ENCODE results near the gene TRIM31. TPM values are rescaled to one million over a fixed set of nuclear protein-coding genes. Genes with fewer than 3 reads are reported as not detected.
A peak's percentile ranks its signal among the peaks of the same experiment; 100 is the strongest.

TRIM31 gene
- total RNA-seq, 1 donor from 2014 or later: not detected

DNA sequence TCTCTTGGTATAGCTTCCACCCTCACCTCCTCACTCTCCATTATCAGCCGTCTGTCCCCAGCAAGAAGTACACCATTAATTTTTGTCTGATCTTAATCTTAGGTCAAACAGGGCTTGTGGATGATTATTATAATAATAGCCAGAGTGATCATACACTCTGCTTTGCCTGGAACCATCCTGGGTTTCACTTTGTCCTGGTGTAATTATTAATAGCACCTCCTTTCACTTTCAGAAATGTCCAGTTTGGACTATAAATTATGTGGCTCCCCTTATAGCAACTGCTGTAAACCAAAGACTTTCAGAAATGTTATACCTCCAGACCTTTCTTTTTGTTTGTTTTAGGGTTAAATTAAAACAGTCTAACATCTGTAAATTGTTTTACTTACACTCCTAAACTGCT is 951 bp upstream of the TRIM31 start:
- Histone ChIP-seq H3K27ac (ENCODE audit: low read depth, low read length) (no peak overlapping the region), H3K27me3 (ENCODE audit: insufficient read depth, low read length) (peaks cover 35% of the 10 kb centered on the region), H3K9ac (ENCODE audit: low read length) (no peak overlapping the region), H3K4me1 (ENCODE audit: insufficient read depth, low read length) (no peaks in the 10 kb centered on the region), H3K4me3 (ENCODE audit: insufficient read depth, low read depth, low read length) (no peak overlapping the region), H3K36me3 (ENCODE audit: insufficient read depth, low read length) (no peaks in the 10 kb centered on the region), H3K79me2 (ENCODE audit: insufficient read depth, low read length) (no peaks in the 10 kb centered on the region), H4K20me1 (ENCODE audit: insufficient read depth, low read length) (no peaks in the 10 kb centered on the region), H3K4me2 (ENCODE audit: low read length) (no peak overlapping the region), H3K9me3 (ENCODE audit: insufficient read depth, low read depth, low read length) (no peaks in the 10 kb centered on the region), H2AFZ (ENCODE audit: low read depth, low read length) (no peak overlapping the region)
- Mint-ChIP-seq H3K4me3 (ENCODE audit: unreplicated experiment) (no peak overlapping the region), H3K27me3 (ENCODE audit: low read depth, unreplicated experiment) (peaks cover 53% of the 10 kb centered on the region), H3K9me3 (ENCODE audit: unreplicated experiment) (no peaks in the 10 kb centered on the region), H3K36me3 (ENCODE audit: low read depth, unreplicated experiment) (no peaks in the 10 kb centered on the region), H3K27ac (ENCODE audit: unreplicated experiment) (no peak overlapping the region), H3K4me1 (ENCODE audit: low read depth, unreplicated experiment) (no peaks in the 10 kb centered on the region)
- no peak for FAIRE-seq
- no peak for DNase-seq (ENCODE audit: low read depth)
- TF ChIP-seq EZH2 (IDR thresholded peaks at IDR 0.05; ENCODE audit: insufficient read depth, low read length): no peak
- TF ChIP-seq, protein P1, sequence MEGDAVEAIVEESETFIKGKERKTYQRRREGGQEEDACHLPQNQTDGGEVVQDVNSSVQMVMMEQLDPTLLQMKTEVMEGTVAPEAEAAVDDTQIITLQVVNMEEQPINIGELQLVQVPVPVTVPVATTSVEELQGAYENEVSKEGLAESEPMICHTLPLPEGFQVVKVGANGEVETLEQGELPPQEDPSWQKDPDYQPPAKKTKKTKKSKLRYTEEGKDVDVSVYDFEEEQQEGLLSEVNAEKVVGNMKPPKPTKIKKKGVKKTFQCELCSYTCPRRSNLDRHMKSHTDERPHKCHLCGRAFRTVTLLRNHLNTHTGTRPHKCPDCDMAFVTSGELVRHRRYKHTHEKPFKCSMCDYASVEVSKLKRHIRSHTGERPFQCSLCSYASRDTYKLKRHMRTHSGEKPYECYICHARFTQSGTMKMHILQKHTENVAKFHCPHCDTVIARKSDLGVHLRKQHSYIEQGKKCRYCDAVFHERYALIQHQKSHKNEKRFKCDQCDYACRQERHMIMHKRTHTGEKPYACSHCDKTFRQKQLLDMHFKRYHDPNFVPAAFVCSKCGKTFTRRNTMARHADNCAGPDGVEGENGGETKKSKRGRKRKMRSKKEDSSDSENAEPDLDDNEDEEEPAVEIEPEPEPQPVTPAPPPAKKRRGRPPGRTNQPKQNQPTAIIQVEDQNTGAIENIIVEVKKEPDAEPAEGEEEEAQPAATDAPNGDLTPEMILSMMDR (IDR thresholded peaks at IDR 0.05; ENCODE audit: insufficient read depth, low read depth, low read length): no peak

DNA sequence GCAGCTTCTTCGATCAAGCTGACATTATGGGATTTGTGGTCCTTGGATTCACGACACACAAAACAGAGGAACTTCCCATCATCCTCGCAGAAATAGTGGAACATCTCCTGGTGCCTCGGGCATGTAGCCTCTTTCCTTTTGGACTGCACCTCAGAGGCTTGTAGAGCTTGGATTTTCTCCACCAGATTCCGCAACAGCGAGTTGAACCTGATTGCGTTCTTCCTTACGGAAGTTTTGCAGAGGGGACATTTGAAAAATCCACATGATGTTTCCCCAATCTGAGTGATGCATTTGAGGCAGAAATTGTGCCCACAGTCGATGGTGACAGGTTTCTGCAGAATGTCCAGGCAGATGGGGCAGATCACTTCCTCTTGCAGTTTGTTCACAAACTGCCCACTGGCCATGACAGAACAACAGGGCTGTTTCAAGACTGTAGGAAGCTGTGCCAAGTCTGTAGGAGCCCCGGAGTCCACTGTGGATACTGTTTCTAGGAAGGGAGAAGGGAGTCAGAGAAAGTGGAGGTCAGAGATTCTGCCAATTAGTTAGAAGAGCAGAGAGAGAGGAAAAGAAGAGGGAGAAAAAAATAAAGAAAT is 392 bp downstream of the TRIM31 start:
- H3K79me2 ChIP-seq (ENCODE audit: insufficient read depth, low read length): no peaks in the 10 kb centered on the region
- peaks cover 38% of the 10 kb centered on the region for H3K27me3 ChIP-seq (ENCODE audit: insufficient read depth, low read length)
- no peaks in the 10 kb centered on the region for H3K36me3 ChIP-seq (ENCODE audit: insufficient read depth, low read length)
- H3K9me3 ChIP-seq (ENCODE audit: insufficient read depth, low read depth, low read length): no peaks in the 10 kb centered on the region
- FAIRE-seq: no peak
- TF ChIP-seq, protein P1 (IDR thresholded peaks at IDR 0.05; ENCODE audit: insufficient read depth, low read depth, low read length): no peak
- no peak for TF ChIP-seq EZH2 (IDR thresholded peaks at IDR 0.05; ENCODE audit: insufficient read depth, low read length)
- H4K20me1 ChIP-seq (ENCODE audit: insufficient read depth, low read length): no peaks in the 10 kb centered on the region
- Mint-ChIP-seq H3K9me3 (ENCODE audit: unreplicated experiment) (no peaks in the 10 kb centered on the region), H3K4me3 (ENCODE audit: unreplicated experiment) (no peak overlapping the region), H3K27me3 (ENCODE audit: low read depth, unreplicated experiment) (peaks cover 63% of the 10 kb centered on the region), H3K36me3 (ENCODE audit: low read depth, unreplicated experiment) (peaks cover 2% of the 10 kb centered on the region), H3K27ac (ENCODE audit: unreplicated experiment) (no peak overlapping the region), H3K4me1 (ENCODE audit: low read depth, unreplicated experiment) (no peaks in the 10 kb centered on the region)
- H3K27ac ChIP-seq (ENCODE audit: low read depth, low read length): no peak overlapping the region
- no peak overlapping the region for H3K9ac ChIP-seq (ENCODE audit: low read length)
- H3K4me2 ChIP-seq (ENCODE audit: low read length): no peak overlapping the region
- DNase-seq (ENCODE audit: low read depth): no peak
- H3K4me1 ChIP-seq (ENCODE audit: insufficient read depth, low read length): no peaks in the 10 kb centered on the region
- H2AFZ ChIP-seq (ENCODE audit: low read depth, low read length): no peak overlapping the region
- H3K4me3 ChIP-seq (ENCODE audit: insufficient read depth, low read depth, low read length): no peak overlapping the region

DNA sequence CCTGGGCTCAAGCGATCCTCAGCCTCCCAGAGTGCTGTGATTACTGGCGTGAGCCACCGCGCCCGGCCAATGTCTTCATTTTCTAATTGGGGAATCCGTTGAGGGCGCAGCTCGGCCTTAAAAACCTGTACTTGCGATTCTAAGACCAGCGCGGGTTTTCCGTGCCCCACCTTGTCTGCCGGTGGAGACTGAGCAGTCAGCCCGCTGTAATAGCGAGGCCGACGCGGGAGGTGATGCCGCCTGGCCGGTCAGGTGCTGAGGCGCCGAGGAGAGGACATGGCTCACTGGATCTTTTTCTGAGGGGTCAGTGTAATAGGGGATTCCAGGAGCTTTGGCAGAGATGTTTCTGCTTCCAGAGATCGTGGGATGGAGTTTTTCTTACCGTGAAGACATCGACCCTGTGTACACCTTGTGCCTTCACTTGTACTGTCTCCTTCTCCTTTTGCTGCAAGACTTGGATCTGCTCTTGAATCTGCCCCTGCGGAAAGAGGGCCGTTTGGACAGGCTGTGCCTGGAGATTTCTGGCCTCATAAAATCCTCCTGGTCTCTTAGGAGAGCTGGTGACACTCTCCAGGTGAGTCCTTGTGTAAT is 1.5 kb downstream of the TRIM31 start:
- Histone ChIP-seq H2AFZ (ENCODE audit: low read depth, low read length) (no peak overlapping the region), H3K79me2 (ENCODE audit: insufficient read depth, low read length) (no peaks in the 10 kb centered on the region), H3K27me3 (ENCODE audit: insufficient read depth, low read length) (peaks cover 38% of the 10 kb centered on the region), H3K4me1 (ENCODE audit: insufficient read depth, low read length) (no peaks in the 10 kb centered on the region), H4K20me1 (ENCODE audit: insufficient read depth, low read length) (no peaks in the 10 kb centered on the region), H3K9ac (ENCODE audit: low read length) (no peak overlapping the region), H3K4me3 (ENCODE audit: insufficient read depth, low read depth, low read length) (no peak overlapping the region), H3K4me2 (ENCODE audit: low read length) (no peak overlapping the region), H3K36me3 (ENCODE audit: insufficient read depth, low read length) (no peaks in the 10 kb centered on the region), H3K27ac (ENCODE audit: low read depth, low read length) (no peak overlapping the region), H3K9me3 (ENCODE audit: insufficient read depth, low read depth, low read length) (no peaks in the 10 kb centered on the region)
- Mint-ChIP-seq H3K9me3 (ENCODE audit: unreplicated experiment) (no peaks in the 10 kb centered on the region), H3K36me3 (ENCODE audit: low read depth, unreplicated experiment) (peaks cover 2% of the 10 kb centered on the region), H3K4me1 (ENCODE audit: low read depth, unreplicated experiment) (no peaks in the 10 kb centered on the region), H3K27me3 (ENCODE audit: low read depth, unreplicated experiment) (peaks cover 67% of the 10 kb centered on the region), H3K27ac (ENCODE audit: unreplicated experiment) (no peak overlapping the region), H3K4me3 (ENCODE audit: unreplicated experiment) (no peak overlapping the region)
- DNase-seq (ENCODE audit: low read depth): no peak
- FAIRE-seq: no peak
- TF ChIP-seq, protein P1 (IDR thresholded peaks at IDR 0.05; ENCODE audit: insufficient read depth, low read depth, low read length): no peak
- peak; percentile 14 for TF ChIP-seq EZH2 (IDR thresholded peaks at IDR 0.05; ENCODE audit: insufficient read depth, low read length)

Data from astrocyte (in vitro differentiated cells and primary cell).